ENCODE measurements around the gene ZNF174. TPM values are rescaled to one million over a fixed set of nuclear protein-coding genes. Genes with fewer than 3 reads are reported as not detected.

The ZNF174 gene
- total RNA-seq, result 9.0 TPM
- long read RNA-seq, transcript ZNF174-201 (3 exons, 2,260 nt), result major isoform, 10 of 16 reads
- long read RNA-seq, partial matches to known transcripts, result 0 of 16 reads
- long read RNA-seq, other reads (novel, unspliced or antisense), result 1 of 16 reads

DNA sequence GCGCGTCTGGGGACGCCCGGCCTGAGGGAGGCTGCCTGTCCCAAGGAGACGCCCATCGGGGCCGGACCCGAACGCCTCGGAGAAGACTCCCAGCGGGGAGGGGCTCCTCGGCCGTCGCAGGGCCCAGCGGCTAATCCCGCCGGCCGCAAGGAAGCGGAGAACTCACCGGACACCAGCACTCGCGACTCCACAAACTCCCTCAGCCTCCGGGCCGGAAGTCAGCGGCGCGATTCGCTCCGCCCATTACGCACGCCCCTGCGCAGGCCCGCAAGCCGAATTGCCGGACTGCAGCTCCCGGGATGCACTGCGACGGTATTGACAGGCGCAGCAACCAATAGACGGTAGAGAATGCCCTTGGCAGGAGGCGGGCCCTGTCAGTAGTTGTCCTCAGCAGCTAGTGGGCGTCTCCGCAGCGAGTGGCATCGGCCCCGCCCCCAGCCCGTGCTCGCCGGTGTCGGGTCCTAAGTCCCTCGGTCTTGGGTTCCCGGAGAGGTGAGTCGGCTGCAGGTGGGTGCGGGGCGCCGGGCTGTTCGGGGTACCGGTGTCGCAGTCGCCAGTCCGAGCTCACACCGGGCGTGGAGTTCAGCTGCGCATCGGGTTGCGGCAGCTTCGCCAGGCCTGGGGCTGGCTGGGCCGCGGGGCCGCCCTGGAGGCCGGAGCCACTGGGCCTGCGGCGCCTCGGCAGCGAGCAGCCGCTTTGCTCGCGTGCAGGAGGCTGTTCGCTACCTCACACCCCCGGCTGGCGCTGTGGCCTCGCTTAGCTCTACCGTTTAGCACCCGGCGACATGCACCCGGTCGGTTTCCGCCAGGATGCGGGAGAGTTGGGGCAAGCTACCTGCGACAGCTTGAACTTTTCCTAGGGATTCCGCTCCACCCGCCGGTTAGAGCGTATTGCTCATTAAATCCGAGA lies at the start of gene ZNF174, which contains the start of gene ZSCAN32:
TSS of gene ZNF174 (plus strand) at position 437 of the 910 bp plus-strand sequence. CDS start 790 bp downstream, outside the sequence.
TSS of gene ZSCAN32 (minus strand) at position 226 of the 910 bp plus-strand sequence. CDS start 3,447 bp downstream, outside the sequence.
- intact Hi-C loops (cut with DNase I), result no loop called here
- peaks cover 27% of the 10 kb centered on the region for H3K4me1 ChIP-seq
- H3K4me3 ChIP-seq, result peak within 1 kb of the TSS; percentile 89
- DNase-seq (peak; percentile 98), ATAC-seq (peak; percentile 100)
- H3K36me3 ChIP-seq, result peaks cover 34% of the 10 kb centered on the region
- no peaks in the 10 kb centered on the region for H3K27me3 ChIP-seq (ENCODE audit: low read depth)
- peaks cover 26% of the 10 kb centered on the region for H3K9me3 ChIP-seq
- TF ChIP-seq, protein P1, sequence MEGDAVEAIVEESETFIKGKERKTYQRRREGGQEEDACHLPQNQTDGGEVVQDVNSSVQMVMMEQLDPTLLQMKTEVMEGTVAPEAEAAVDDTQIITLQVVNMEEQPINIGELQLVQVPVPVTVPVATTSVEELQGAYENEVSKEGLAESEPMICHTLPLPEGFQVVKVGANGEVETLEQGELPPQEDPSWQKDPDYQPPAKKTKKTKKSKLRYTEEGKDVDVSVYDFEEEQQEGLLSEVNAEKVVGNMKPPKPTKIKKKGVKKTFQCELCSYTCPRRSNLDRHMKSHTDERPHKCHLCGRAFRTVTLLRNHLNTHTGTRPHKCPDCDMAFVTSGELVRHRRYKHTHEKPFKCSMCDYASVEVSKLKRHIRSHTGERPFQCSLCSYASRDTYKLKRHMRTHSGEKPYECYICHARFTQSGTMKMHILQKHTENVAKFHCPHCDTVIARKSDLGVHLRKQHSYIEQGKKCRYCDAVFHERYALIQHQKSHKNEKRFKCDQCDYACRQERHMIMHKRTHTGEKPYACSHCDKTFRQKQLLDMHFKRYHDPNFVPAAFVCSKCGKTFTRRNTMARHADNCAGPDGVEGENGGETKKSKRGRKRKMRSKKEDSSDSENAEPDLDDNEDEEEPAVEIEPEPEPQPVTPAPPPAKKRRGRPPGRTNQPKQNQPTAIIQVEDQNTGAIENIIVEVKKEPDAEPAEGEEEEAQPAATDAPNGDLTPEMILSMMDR (IDR thresholded peaks at IDR 0.05), result no peak
- H3K27ac ChIP-seq, result peak within 1 kb of the TSS; percentile 89

GRCh38 chr16:3355589-3355988 lies 45.4 kb upstream of the ZNF174 start, which contains the start of gene OR2C1:
Gene OR2C1 (plus strand): TSS chr16:3355889. CDS start chr16:3355941, 52 bp downstream.
- intact Hi-C loops (cut with DNase I), result no loop called here
- H3K4me3 ChIP-seq, result no peak within 1 kb of the TSS
- no peak for DNase-seq
- TF ChIP-seq, protein P1 (IDR thresholded peaks at IDR 0.05), result no peak
- H3K27ac ChIP-seq, result no peak within 1 kb of the TSS
- no peak for ATAC-seq
- H3K36me3 ChIP-seq, result no peaks in the 10 kb centered on the region
- H3K9me3 ChIP-seq, result no peaks in the 10 kb centered on the region
- H3K27me3 ChIP-seq (ENCODE audit: low read depth), result peaks cover 4% of the 10 kb centered on the region
- H3K4me1 ChIP-seq, result no peaks in the 10 kb centered on the region

GRCh38 chr16:3356118-3356517 lies 44.9 kb upstream of the ZNF174 start:
- H3K36me3 ChIP-seq, result no peaks in the 10 kb centered on the region
- H3K27me3 ChIP-seq (ENCODE audit: low read depth), result peaks cover 8% of the 10 kb centered on the region
- intact Hi-C loops (cut with DNase I), result no loop called here
- ATAC-seq (no peak), DNase-seq (no peak)
- TF ChIP-seq, protein P1 (IDR thresholded peaks at IDR 0.05), result no peak
- H3K9me3 ChIP-seq, result no peaks in the 10 kb centered on the region
- no peak overlapping the region for H3K4me3 ChIP-seq
- H3K27ac ChIP-seq, result no peak overlapping the region
- no peaks in the 10 kb centered on the region for H3K4me1 ChIP-seq

- Histone ChIP-seq H3K27ac (no peak overlapping the region), H3K4me1 (no peaks in the 10 kb centered on the region), H3K36me3 (no peaks in the 10 kb centered on the region), H3K4me3 (no peak overlapping the region), H3K9me3 (no peaks in the 10 kb centered on the region), H3K27me3 (ENCODE audit: low read depth) (peaks cover 14% of the 10 kb centered on the region)
- TF ChIP-seq, protein P1 (IDR thresholded peaks at IDR 0.05), result no peak
- intact Hi-C loops (cut with DNase I), result no loop called here
- DNase-seq, result no peak
- no peak for ATAC-seq
These were observed 42.1 kb upstream of the ZNF174 start for GRCh38 chr16:3358871-3359270.

- ATAC-seq, result no peak
- Histone ChIP-seq H3K9me3 (peaks cover 23% of the 10 kb centered on the region), H3K4me3 (no peak overlapping the region), H3K4me1 (no peaks in the 10 kb centered on the region), H3K27ac (no peak overlapping the region), H3K27me3 (ENCODE audit: low read depth) (peaks cover 14% of the 10 kb centered on the region), H3K36me3 (no peaks in the 10 kb centered on the region)
- intact Hi-C loops (cut with DNase I), result no loop called here
- no peak for DNase-seq
- TF ChIP-seq, protein P1 (IDR thresholded peaks at IDR 0.05), result no peak
These were observed 38.1 kb upstream of the ZNF174 start for GRCh38 chr16:3362931-3363330.
